H9 (cell line): ENCODE data around the gene COLEC12. TPM values are rescaled to one million over a fixed set of nuclear protein-coding genes. Genes with fewer than 3 reads are reported as not detected.

Experiments used
- DNase-seq: peaks from one replicate; pipeline ENCODE4 v3.0.0-alpha.2; 2017
- H2AFZ ChIP-seq: one replicate; pipeline ENCODE4 v1.6.1; 2013; ENCODE audit warnings: mild to moderate bottlenecking, low read length, control low read depth, moderate library complexity
- H2AK5ac ChIP-seq: 2 replicates; pipeline ENCODE4 v1.6.1; 2013; ENCODE audit warnings: low read length, control low read depth, mixed read lengths; ENCODE audit not compliant: insufficient read length
- H2BK120ac ChIP-seq: one replicate; pipeline ENCODE4 v1.6.1; 2013; ENCODE audit warnings: low read depth, mild to moderate bottlenecking, low read length, control low read depth, inconsistent platforms; ENCODE audit not compliant: poor library complexity, severe bottlenecking
- H2BK12ac ChIP-seq: 2 replicates; pipeline ENCODE4 v1.6.1; 2013; ENCODE audit warnings: low read length, control low read depth, mixed read lengths, low read depth; ENCODE audit not compliant: insufficient read length
- H2BK15ac ChIP-seq: 2 replicates; pipeline ENCODE4 v1.6.1; 2013; ENCODE audit warnings: low read depth, low read length, control low read depth
- H2BK20ac ChIP-seq: one replicate; pipeline ENCODE4 v1.6.1; 2013; ENCODE audit warnings: low read depth, mild to moderate bottlenecking, low read length, control low read depth, inconsistent platforms; ENCODE audit not compliant: poor library complexity, severe bottlenecking
- H2BK5ac ChIP-seq: 2 replicates; pipeline ENCODE4 v1.6.1; 2013; ENCODE audit warnings: low read length, control low read depth, mixed read lengths; ENCODE audit not compliant: insufficient read length
- H3K14ac ChIP-seq: 2 replicates; pipeline ENCODE4 v1.6.1; 2013; ENCODE audit warnings: low read length, control low read depth; ENCODE audit not compliant: insufficient read depth
- H3K18ac ChIP-seq: 2 replicates; pipeline ENCODE4 v1.6.1; 2013; ENCODE audit warnings: low read depth, mild to moderate bottlenecking, mixed read lengths, low read length, control low read depth; ENCODE audit not compliant: insufficient read length
- H3K23ac ChIP-seq: 2 replicates; pipeline ENCODE4 v1.6.1; 2013; ENCODE audit warnings: low read length, control low read depth, mixed read lengths, low read depth; ENCODE audit not compliant: insufficient read length
- H3K23me2 ChIP-seq: 2 replicates; pipeline ENCODE4 v1.6.1; 2013; ENCODE audit warnings: low read depth, mild to moderate bottlenecking, mixed read lengths, low read length, control low read depth; ENCODE audit not compliant: insufficient read length, poor library complexity, severe bottlenecking
- H3K27ac ChIP-seq: 2 replicates; pipeline ENCODE4 v1.5.1; 2013; ENCODE audit warnings: low read length, control low read depth, mixed read lengths, low read depth; ENCODE audit not compliant: insufficient read length
- H3K27me3 ChIP-seq: 2 replicates; pipeline ENCODE4 v1.6.1; 2013; ENCODE audit warnings: low read length, control low read depth, inconsistent platforms; ENCODE audit not compliant: insufficient read depth
- H3K4ac ChIP-seq: 2 replicates; pipeline ENCODE4 v1.6.1; 2013; ENCODE audit warnings: low read depth, mild to moderate bottlenecking, control low read depth, inconsistent platforms, low read length, moderate library complexity
- H3K4me1 ChIP-seq: 2 replicates; pipeline ENCODE4 v1.6.1; 2013; ENCODE audit warnings: low read length, control low read depth, inconsistent platforms; ENCODE audit not compliant: insufficient read depth
- H3K4me2 ChIP-seq: 2 replicates; pipeline ENCODE4 v1.6.1; 2013; ENCODE audit warnings: low read length, control low read depth, mixed read lengths; ENCODE audit not compliant: insufficient read length, insufficient read depth
- H3K56ac ChIP-seq: 2 replicates; pipeline ENCODE4 v1.6.1; 2013; ENCODE audit warnings: low read depth, mild to moderate bottlenecking, mixed read lengths, low read length, control low read depth; ENCODE audit not compliant: insufficient read length
- H3K79me1 ChIP-seq: 2 replicates; pipeline ENCODE4 v1.6.1; 2013; ENCODE audit warnings: low read depth, mild to moderate bottlenecking, moderate library complexity, low read length, control low read depth, inconsistent platforms; ENCODE audit not compliant: insufficient read depth, poor library complexity, severe bottlenecking
- H3K79me2 ChIP-seq: 2 replicates; pipeline ENCODE4 v1.6.1; 2013; ENCODE audit warnings: low read length, control low read depth, inconsistent platforms; ENCODE audit not compliant: insufficient read depth
- H3K9ac ChIP-seq: 2 replicates; pipeline ENCODE4 v1.6.1; 2013; ENCODE audit warnings: low read length, control low read depth, mixed read lengths; ENCODE audit not compliant: insufficient read length; ENCODE audit errors: extremely low read depth
- H3K9me3 ChIP-seq: one replicate; pipeline ENCODE4 v1.6.1; 2013; ENCODE audit warnings: low read depth, low read length, inconsistent platforms; ENCODE audit not compliant: control insufficient read depth
- H3T11ph ChIP-seq: one replicate; pipeline ENCODE4 v1.6.1; 2013; ENCODE audit warnings: mild to moderate bottlenecking, low read length, control low read depth, inconsistent platforms
- H4K20me1 ChIP-seq: one replicate; pipeline ENCODE4 v1.6.1; 2013; ENCODE audit not compliant: control insufficient read depth, insufficient read length, insufficient read depth
- H4K5ac ChIP-seq: 2 replicates; pipeline ENCODE4 v1.6.1; 2013; ENCODE audit warnings: low read depth, mild to moderate bottlenecking, mixed read lengths, low read length, control low read depth; ENCODE audit not compliant: insufficient read length
- H4K8ac ChIP-seq: replicated peaks from 2 replicates; pipeline ENCODE4 v1.6.1; 2013; ENCODE audit warnings: low read length, control low read depth, mixed read lengths, low read depth; ENCODE audit not compliant: insufficient read length
- H4K91ac ChIP-seq: 2 replicates; pipeline ENCODE4 v1.6.1; 2013; ENCODE audit warnings: low read depth, mild to moderate bottlenecking, moderate library complexity, mixed read lengths, low read length, control low read depth; ENCODE audit not compliant: insufficient read length
- H3K27ac Mint-ChIP-seq, 3 experiments: 2 replicates in 2 of 3; 3 replicates in 1 of 3; pipeline ENCODE4 v1.8.0; 2020 to 2021; ENCODE audit warnings: mixed read lengths in 3 of 3, mild to moderate bottlenecking in 1 of 3, moderate library complexity in 1 of 3
- H3K27me3 Mint-ChIP-seq: 2 replicates; pipeline ENCODE4 v1.8.0; 2021; ENCODE audit warnings: low read depth, mild to moderate bottlenecking, moderate library complexity, mixed read lengths
- H3K36me3 Mint-ChIP-seq, 3 experiments: 2 replicates in 2 of 3; 3 replicates in 1 of 3; pipeline ENCODE4 v1.8.0; 2020 to 2021; ENCODE audit warnings: low read depth in 3 of 3, mixed read lengths in 3 of 3; ENCODE audit not compliant: insufficient read depth in 1 of 3
- H3K4me1 Mint-ChIP-seq, 2 experiments: 2 replicates each; pipeline ENCODE4 v1.8.0; 2020; ENCODE audit warnings: mixed read lengths in 2 of 2
- H3K4me3 Mint-ChIP-seq, 2 experiments: 2 replicates in 1 of 2; 3 replicates in 1 of 2; pipeline ENCODE4 v1.8.0; 2020 to 2021; ENCODE audit warnings: mild to moderate bottlenecking in 2 of 2, mixed read lengths in 2 of 2, moderate library complexity in 1 of 2
- H3K9me3 Mint-ChIP-seq, 2 experiments: 2 replicates in 1 of 2; 3 replicates in 1 of 2; pipeline ENCODE4 v1.8.0; 2020; ENCODE audit warnings: mild to moderate bottlenecking in 2 of 2, mixed read lengths in 2 of 2, moderate library complexity in 1 of 2
- WGBS: extraction: QIAGEN DNeasy Blood & Tissue Kit; methylation state at CpG from one replicate; pipeline ENCODE4 v1.1.7; 2013; ENCODE audit warnings: missing lambda C conversion rate, low lambda C conversion rate, mixed read lengths; ENCODE audit not compliant: insufficient read length; ENCODE audit errors: extremely low coverage; 5-methylcytosine and 5-hydroxymethylcytosine counted together
- total RNA-seq: library from RNA; stranded (reverse); gene quantifications from 2 replicates; pipeline ENCODE4 v1.2.1, GENCODE V29; 2021
- TF ChIP-seq, protein P1 (sequence below): fragments of 200-600 bp; sonication (generic); conservative IDR thresholded peaks from 3 replicates; pipeline ENCODE4 v1.8.0; 2021; ENCODE audit warnings: antibody characterized with exemption, mild to moderate bottlenecking

Gene COLEC12
- total RNA-seq, 1 experiment from 2014 or later: 0.70 TPM

DNA sequence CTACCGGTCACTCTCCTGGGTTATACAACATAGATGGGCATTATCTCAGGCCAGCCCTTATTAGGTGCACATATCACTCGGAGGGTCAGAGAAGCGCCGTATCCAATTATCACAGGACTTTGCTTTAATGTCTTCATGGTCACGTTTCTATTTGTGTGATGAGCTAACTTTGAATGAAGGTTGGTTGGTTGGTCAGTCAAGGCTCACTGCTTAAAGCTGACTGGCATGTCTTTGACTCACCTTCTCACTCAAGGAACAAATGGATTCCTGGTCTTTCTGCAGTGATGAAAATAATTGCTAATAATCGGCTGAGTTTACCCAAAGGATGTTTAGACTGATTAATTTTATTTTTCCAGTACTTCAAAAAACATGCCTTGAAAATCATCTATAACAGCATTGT is 39.7 kb downstream of the COLEC12 start:
- no peak overlapping the region for H2AFZ ChIP-seq
- no peak overlapping the region for H4K8ac ChIP-seq
- TF ChIP-seq, protein P1, sequence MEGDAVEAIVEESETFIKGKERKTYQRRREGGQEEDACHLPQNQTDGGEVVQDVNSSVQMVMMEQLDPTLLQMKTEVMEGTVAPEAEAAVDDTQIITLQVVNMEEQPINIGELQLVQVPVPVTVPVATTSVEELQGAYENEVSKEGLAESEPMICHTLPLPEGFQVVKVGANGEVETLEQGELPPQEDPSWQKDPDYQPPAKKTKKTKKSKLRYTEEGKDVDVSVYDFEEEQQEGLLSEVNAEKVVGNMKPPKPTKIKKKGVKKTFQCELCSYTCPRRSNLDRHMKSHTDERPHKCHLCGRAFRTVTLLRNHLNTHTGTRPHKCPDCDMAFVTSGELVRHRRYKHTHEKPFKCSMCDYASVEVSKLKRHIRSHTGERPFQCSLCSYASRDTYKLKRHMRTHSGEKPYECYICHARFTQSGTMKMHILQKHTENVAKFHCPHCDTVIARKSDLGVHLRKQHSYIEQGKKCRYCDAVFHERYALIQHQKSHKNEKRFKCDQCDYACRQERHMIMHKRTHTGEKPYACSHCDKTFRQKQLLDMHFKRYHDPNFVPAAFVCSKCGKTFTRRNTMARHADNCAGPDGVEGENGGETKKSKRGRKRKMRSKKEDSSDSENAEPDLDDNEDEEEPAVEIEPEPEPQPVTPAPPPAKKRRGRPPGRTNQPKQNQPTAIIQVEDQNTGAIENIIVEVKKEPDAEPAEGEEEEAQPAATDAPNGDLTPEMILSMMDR: no peak
- Mint-ChIP-seq H3K4me3 (no peak overlapping the region), H3K36me3 (no peaks in the 10 kb centered on the region; a peak in 1 of 7 replicates), H3K27me3 (no peaks in the 10 kb centered on the region), H3K27ac (no peak overlapping the region), H3K9me3 (peaks cover 0 to 6% of the 10 kb centered on the region in 2 experiments; a peak in 2 of 5 replicates), H3K4me1 (peaks cover 19 to 26% of the 10 kb centered on the region in 2 experiments)
- no peak overlapping the region for H4K5ac ChIP-seq
- no peak overlapping the region for H3T11ph ChIP-seq
- H3K4ac ChIP-seq: no peak overlapping the region
- H2BK20ac ChIP-seq: no peak overlapping the region
- H3K9ac ChIP-seq: no peak overlapping the region
- H3K14ac ChIP-seq: no peak overlapping the region
- WGBS: no CpG with 5 or more reads among the region's 6 CpGs
- no peak overlapping the region for H2AK5ac ChIP-seq
- H2BK5ac ChIP-seq: no peak overlapping the region
- no peaks in the 10 kb centered on the region for H3K4me1 ChIP-seq
- H4K91ac ChIP-seq: no peak overlapping the region
- H3K27ac ChIP-seq: no peak overlapping the region
- no peaks in the 10 kb centered on the region for H4K20me1 ChIP-seq
- H3K27me3 ChIP-seq: no peaks in the 10 kb centered on the region
- no peak overlapping the region for H2BK15ac ChIP-seq
- no peak overlapping the region for H3K4me2 ChIP-seq
- H2BK12ac ChIP-seq: no peak overlapping the region
- H3K79me2 ChIP-seq: no peaks in the 10 kb centered on the region
- no peak overlapping the region for H2BK120ac ChIP-seq
- no peaks in the 10 kb centered on the region for H3K79me1 ChIP-seq
- no peak overlapping the region for H3K18ac ChIP-seq
- no peak overlapping the region for H3K56ac ChIP-seq
- H3K23me2 ChIP-seq: no peaks in the 10 kb centered on the region
- H3K23ac ChIP-seq: no peak overlapping the region
- H3K9me3 ChIP-seq: no peaks in the 10 kb centered on the region
- no peak for DNase-seq
